ENCODE data around the gene HABP4.

The HABP4 gene

DNA sequence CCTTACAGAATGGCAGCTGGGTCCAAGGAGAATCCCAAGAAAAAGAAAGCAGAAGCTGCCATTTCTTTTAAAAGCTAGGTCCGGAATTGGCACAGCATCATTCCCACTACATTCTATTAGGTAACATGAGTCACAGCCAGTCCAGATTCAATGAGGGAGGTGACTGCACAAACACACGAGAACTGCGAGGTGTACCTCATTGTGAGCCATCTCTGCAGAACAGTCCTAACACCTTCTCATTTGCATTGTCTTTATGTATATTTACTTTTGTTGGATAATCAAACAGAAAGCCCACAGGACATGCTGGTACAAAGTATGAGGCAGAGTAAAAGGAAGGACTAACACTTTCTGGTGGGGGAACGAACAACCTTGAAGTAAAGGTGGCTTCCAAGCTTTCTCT, 14.6 kb upstream of the HABP4 start:
- DNase-seq: no peak

- no peak for DNase-seq
These were observed 13.9 kb upstream of the HABP4 start for GRCh38 chr9:96436063-96436455.

- no peak for DNase-seq
These were observed 13.4 kb upstream of the HABP4 start for GRCh38 chr9:96436456-96437126.

DNA sequence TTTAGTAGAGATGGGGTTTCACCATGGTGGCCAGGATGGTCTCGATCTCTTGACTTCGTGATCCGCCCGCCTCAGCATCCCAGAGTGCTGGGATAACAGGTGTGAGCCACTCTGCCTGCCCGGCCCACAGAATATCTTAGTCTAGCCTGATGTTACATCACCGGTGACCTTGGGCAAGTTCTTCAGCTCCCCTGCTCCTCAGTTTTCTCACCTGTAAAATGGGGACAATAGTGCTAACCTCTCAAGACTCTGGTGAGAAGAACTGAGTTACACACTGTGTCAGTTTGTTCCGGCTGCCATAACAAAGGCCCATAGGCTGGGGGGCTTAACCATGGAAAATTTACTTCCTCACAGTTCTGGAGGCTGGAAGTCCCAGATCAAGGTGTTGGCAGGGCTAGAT, 12.5 kb upstream of the HABP4 start:
- no peak for DNase-seq

GRCh38 chr9:96440671-96441199, 9.2 kb upstream of the HABP4 start:
- no peak for DNase-seq

- peak in 1 of 5 donors; percentile 72 for DNase-seq
These were observed 8.0 kb upstream of the HABP4 start for GRCh38 chr9:96441798-96442445.

DNA sequence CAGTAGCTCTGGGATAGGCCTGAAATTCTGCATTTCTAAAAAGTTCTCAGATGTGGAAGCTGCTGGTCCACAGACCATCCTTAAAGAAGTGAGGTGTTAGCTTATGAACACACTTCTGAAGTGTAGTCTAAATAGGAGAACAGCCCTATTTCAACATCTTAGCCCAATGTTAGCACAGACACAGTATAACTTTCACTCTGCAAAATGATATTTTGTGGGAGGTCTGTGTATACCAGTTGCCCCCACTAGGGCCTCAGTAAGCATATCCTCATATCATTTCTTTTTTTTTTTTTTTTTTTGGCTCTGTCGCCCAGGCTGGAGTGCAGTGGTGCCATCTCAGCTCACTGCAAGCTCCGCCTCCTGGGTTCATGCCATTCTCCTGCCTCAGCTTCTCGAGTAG, 7.5 kb upstream of the HABP4 start:
- DNase-seq: no peak

DNA sequence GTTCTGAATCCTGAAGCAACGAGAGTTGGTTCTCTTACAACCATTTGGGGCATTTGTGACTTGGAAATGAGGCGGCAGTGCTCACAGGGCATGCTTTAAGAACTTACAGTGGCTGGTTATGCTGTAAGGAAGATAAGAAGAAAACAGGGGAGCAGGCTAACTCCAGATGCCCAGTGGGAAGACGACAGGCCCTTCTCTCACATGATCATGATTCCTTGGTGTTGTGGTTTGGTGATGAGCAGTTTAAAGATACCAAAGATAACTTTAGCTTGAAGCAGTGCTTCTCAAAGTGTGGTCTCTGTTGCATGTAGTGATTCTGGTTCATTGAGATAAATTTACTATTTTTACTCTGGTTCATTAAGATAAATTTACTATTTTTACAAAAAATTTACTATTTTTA, 2.6 kb upstream of the HABP4 start:
- no peak for DNase-seq

DNA sequence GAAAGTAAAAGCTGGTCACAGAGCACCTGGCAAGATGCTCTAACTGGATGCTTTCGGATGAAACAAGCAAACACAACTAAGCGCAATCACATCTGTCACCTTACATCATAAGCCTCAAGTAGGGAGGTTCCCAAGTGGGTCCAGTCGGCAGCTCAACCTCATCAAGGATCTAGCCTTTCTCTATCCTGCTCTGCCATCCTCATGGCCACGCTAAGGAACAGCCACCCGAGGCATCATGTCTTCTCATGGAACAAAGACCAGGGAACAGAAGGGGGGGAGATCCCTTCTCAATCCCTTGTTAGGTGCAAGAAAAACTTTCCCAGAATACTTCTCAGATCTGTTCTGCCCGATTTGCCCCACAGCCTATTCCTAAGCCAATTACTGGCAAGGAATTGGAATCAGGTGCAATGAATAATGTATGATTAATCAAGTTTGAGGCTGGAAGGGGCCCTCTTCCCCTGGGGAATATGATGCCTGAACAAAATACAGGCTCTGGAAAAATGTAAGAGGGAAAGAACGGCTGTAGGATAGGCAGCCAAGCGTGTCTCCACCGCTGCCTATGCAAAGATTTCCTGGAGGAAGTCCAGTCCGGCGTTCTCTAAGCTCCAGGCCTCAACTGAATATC, 1.3 kb upstream of the HABP4 start:
- no peak for DNase-seq

GRCh38 chr9:96449523-96449844, 485 bp upstream of the HABP4 start:
- DNase-seq: no peak

DNA sequence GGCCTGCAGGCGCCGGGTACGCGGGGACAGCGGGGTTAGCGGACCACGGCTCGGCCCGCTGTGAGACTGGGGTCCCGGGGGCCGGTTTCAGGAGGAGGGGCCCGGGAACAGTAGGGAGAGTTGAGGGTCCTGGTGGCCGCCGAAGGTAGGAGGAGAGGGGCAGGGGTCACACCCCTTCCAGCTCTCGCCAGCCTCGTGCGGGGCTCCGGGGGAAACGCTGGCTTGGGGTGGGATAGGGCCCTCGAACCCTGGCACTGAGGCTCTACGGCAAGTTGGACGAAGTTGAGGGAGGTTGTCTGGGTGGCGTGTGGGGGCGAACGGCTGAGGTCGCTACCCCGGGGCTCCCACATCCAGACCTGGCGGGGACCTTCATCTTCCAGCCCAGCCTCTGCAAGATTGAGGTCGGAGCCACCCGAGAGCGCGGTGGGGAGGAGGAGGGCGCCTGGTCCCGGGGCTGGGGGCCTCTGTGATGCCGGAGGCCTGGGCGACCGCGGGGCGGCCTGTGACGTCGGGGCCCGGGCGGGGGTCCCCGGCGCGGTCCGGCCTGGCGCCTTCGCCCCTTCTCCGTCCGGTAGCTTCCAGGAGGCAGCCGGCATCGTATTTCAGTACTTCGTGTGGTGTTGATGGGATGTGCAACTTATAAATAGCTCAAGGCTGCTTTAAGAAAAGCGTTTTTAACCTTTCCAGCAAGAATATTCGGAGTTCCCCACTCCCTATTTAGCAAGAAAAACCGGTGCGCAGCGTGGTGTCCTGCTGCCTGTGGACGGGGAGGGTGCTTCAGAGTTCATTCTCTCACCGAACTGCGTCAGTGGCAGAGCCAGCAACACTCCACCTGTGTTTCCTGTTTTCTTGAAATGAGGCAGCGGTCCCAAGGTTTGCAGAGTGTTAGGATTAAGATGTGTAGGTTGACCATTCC, 902 bp downstream of the HABP4 start:
- peak in 4 of 5 donors; percentile 16 to 43 (median 28) for DNase-seq

GRCh38 chr9:96453625-96454024, 3.7 kb downstream of the HABP4 start:
- no peak for DNase-seq

GRCh38 chr9:96457266-96457665, 7.3 kb downstream of the HABP4 start:
- DNase-seq: no peak

- DNase-seq: no peak
These were observed 8.3 kb downstream of the HABP4 start for GRCh38 chr9:96458226-96458625.

DNA sequence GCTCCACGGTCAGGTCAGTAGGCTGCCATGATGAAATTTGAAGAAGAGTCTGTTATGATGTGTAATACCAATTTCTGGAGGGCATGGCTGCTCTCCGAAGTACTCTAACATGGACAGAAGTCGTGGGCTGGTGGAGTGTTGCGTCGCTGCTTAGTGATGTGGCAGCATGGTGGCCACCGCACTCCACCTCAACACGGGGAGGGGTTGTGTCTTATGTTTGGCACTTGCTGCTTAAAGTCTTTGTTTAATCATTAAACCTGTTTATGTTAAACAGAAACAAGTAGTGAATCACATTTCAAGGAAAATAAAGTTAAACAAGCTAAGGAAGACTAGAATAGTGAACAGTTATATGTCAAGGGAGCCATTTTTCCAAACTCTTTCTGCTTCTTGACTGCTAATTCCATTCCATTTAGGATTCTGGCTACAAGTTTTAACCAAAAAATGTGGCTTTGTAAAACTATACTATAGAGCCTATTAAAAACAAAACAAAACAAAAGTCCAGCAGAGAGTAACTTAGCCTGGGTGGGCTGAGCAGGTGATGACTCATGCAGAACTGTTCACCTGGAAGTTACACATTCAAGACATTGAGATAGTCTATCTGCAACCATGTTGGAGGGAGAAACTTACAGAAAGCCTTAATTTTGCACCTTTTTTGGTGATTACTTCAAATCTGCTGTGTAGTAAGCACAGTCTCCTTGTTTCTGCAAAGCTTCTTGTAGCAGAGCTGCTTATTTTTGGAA, 9.5 kb downstream of the HABP4 start:
- no peak for DNase-seq

GRCh38 chr9:96460470-96460869, 10.5 kb downstream of the HABP4 start:
- DNase-seq: no peak

DNA sequence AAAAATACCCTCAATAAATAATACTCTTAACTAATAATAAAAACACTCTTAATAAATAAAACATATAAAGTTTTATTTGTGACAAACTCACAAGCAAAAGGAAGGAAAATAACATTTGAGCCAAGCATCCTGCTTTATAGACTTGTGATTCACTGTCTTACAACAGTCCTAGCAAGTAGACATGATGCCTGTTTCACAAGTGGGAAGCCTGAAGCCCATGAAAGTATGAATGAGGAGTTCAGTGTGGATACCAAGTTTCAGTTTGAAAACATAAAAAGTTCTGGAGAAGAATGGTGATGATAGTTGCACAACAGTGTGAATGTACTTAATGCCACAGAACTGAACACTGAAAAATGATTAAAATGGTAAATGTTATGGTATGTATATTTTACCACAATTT, 10.9 kb downstream of the HABP4 start:
- DNase-seq: no peak

- DNase-seq: no peak
These were observed 11.4 kb downstream of the HABP4 start for GRCh38 chr9:96461336-96461735.

DNA sequence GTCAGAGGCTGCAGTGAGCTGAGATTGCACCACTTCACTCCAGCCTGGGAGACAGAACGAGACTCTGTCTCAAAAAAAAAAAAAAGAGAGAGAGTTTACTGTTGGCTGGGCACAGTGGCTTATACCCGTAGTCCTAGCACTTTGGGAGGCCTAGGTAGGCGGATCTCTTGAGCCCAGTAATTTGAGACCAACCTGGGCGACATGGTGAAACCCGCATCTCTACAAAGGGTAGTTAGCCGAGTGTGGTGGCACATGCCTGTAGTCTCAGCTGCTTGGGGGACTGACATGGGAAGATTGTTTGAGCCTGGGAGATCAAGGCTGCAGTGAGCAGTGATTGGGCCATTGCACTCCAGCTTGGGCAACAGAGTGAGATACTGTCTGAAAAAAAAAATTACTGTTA, 12.6 kb downstream of the HABP4 start:
- no peak for DNase-seq

DNA sequence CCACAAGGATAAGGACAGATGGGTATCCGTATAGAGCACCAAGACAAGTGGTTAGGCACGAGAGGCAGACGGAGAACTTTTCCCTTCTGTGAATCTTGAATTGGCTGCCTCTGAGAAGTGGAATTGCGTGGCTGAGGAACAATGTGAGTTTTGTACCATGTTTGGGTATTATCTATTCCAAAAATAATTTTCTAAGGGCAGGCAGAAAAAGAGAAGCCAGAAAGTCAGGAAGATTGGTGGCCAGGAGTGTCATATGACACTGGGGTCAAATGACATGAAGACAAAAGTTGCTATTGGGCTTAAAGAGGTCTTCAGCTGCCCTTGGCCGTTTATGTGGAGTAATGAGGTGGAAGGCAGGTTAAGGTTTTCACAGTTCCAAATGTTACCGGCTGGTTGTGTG, 14.5 kb downstream of the HABP4 start:
- DNase-seq: no peak

DNA sequence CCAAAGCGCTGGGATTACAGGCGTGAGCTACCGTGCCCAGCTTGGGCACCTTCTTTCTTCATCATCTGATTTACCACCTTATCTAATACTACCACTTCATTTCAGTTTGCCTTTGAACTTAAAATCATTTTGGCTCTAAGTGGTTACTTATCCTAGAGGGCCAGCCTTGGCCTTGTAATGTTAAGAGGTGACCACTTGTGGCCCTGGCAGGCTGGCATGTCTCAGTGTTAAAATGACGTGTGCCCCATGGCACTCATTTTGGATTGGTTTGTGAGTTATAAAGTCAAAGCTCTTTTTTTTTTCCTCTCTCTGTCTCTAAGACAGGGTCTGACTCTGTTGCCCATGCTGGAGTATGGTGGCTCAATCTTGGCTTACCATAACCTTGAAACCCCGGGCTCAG, 17.8 kb downstream of the HABP4 start:
- no peak for DNase-seq

DNA sequence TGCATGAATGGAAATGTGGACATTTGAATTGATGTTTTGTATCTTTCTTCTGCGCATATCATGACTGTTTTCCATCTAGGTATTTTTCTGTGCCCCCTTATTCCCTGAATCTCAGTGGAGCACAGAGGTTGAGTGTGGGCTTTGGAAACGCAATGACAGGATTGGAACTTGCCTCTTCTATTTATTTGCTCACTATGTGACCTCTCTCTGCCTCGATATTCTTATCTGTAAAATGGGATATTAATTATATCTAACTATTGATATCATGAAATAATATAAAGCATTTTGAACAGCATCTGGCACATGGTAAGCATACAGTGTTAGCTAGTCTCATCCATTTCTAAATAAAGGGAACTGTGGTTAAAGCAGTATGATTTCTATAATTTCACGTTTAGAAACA, 26.0 kb downstream of the HABP4 start:
- no peak for DNase-seq
